Endothelial cell (in vitro differentiated cells): Measurements from ENCODE around the gene NCBP2. TPM values are rescaled to one million over a fixed set of nuclear protein-coding genes. Genes with fewer than 3 reads are reported as not detected.

Experiments used
- DNase-seq: peaks from one replicate; pipeline ENCODE4 v3.0.0; 2021; ENCODE audit warnings: low spot score
- H3K27ac Mint-ChIP-seq: one replicate; pipeline ENCODE4 v1.8.0; 2021; ENCODE audit warnings: mixed read lengths, inconsistent platforms; ENCODE audit not compliant: unreplicated experiment
- H3K27me3 Mint-ChIP-seq: one replicate; pipeline ENCODE4 v1.8.0; 2021; ENCODE audit warnings: mild to moderate bottlenecking, moderate library complexity, mixed read lengths, inconsistent platforms; ENCODE audit not compliant: unreplicated experiment
- H3K36me3 Mint-ChIP-seq: one replicate; pipeline ENCODE4 v1.8.0; 2021; ENCODE audit warnings: mild to moderate bottlenecking, low read depth, mixed read lengths, inconsistent platforms; ENCODE audit not compliant: unreplicated experiment
- H3K4me1 Mint-ChIP-seq: one replicate; pipeline ENCODE4 v1.8.0; 2021; ENCODE audit warnings: mild to moderate bottlenecking, mixed read lengths, inconsistent platforms; ENCODE audit not compliant: unreplicated experiment
- H3K4me3 Mint-ChIP-seq: one replicate; pipeline ENCODE4 v1.8.0; 2021; ENCODE audit warnings: mild to moderate bottlenecking, mixed read lengths, inconsistent platforms; ENCODE audit not compliant: unreplicated experiment
- H3K9me3 Mint-ChIP-seq: one replicate; pipeline ENCODE4 v1.8.0; 2021; ENCODE audit warnings: mixed read lengths, inconsistent platforms; ENCODE audit not compliant: unreplicated experiment
- total RNA-seq: library from RNA; stranded (reverse); fragmentation: NEBNext Ultra II Directional; extraction: Animal tissue kit (Norgen Biotek cat#: 25700); gene quantifications from one replicate; pipeline ENCODE4 v1.2.1, GENCODE V29; 2021; ENCODE audit not compliant: unreplicated experiment
- TF ChIP-seq, protein P1 (sequence below): fragments of 200-600 bp; sonication (generic); IDR thresholded peaks from one replicate; pipeline ENCODE4 v1.5.0; 2021; ENCODE audit warnings: antibody characterized with exemption; ENCODE audit not compliant: unreplicated experiment

Gene NCBP2
- total RNA-seq, 1 donor from 2014 or later: 61.0 TPM

GRCh38 chr3:196969134-196969659 is 26.9 kb upstream of the NCBP2 start:
- H3K4me3 Mint-ChIP-seq: no peak overlapping the region
- DNase-seq: peak; percentile 39
- H3K4me1 Mint-ChIP-seq: peaks cover 3% of the 10 kb centered on the region
- H3K27me3 Mint-ChIP-seq: peaks cover 26% of the 10 kb centered on the region
- H3K9me3 Mint-ChIP-seq: no peaks in the 10 kb centered on the region
- H3K27ac Mint-ChIP-seq: no peak overlapping the region
- peaks cover 23% of the 10 kb centered on the region for H3K36me3 Mint-ChIP-seq
- TF ChIP-seq, protein P1, sequence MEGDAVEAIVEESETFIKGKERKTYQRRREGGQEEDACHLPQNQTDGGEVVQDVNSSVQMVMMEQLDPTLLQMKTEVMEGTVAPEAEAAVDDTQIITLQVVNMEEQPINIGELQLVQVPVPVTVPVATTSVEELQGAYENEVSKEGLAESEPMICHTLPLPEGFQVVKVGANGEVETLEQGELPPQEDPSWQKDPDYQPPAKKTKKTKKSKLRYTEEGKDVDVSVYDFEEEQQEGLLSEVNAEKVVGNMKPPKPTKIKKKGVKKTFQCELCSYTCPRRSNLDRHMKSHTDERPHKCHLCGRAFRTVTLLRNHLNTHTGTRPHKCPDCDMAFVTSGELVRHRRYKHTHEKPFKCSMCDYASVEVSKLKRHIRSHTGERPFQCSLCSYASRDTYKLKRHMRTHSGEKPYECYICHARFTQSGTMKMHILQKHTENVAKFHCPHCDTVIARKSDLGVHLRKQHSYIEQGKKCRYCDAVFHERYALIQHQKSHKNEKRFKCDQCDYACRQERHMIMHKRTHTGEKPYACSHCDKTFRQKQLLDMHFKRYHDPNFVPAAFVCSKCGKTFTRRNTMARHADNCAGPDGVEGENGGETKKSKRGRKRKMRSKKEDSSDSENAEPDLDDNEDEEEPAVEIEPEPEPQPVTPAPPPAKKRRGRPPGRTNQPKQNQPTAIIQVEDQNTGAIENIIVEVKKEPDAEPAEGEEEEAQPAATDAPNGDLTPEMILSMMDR: no peak

GRCh38 chr3:196968233-196969133 is 26.2 kb upstream of the NCBP2 start, which contains the start of gene PIGZ:
Gene PIGZ, minus strand, starts transcription at chr3:196968833. Its CDS starts 16,802 bp downstream, at chr3:196952031.
- peak within 1 kb of the TSS; percentile 80 for H3K4me3 Mint-ChIP-seq
- no peak within 1 kb of the TSS for H3K27ac Mint-ChIP-seq
- TF ChIP-seq, protein P1: no peak
- DNase-seq: peak; percentile 47
- peaks cover 23% of the 10 kb centered on the region for H3K36me3 Mint-ChIP-seq
- no peaks in the 10 kb centered on the region for H3K9me3 Mint-ChIP-seq
- H3K27me3 Mint-ChIP-seq: peaks cover 26% of the 10 kb centered on the region
- peaks cover 3% of the 10 kb centered on the region for H3K4me1 Mint-ChIP-seq

GRCh38 chr3:196967412-196968232 is 25.3 kb upstream of the NCBP2 start:
- Mint-ChIP-seq H3K27me3 (peaks cover 26% of the 10 kb centered on the region), H3K27ac (no peak overlapping the region), H3K36me3 (peaks cover 23% of the 10 kb centered on the region), H3K4me1 (peaks cover 7% of the 10 kb centered on the region), H3K9me3 (no peaks in the 10 kb centered on the region), H3K4me3 (peak overlapping the region; percentile 80)
- no peak for DNase-seq
- TF ChIP-seq, protein P1: no peak

GRCh38 chr3:196966526-196967401 is 24.4 kb upstream of the NCBP2 start:
- TF ChIP-seq, protein P1: no peak
- Mint-ChIP-seq H3K4me1 (peaks cover 10% of the 10 kb centered on the region), H3K4me3 (no peak overlapping the region), H3K27me3 (peaks cover 26% of the 10 kb centered on the region), H3K9me3 (no peaks in the 10 kb centered on the region), H3K36me3 (peaks cover 23% of the 10 kb centered on the region), H3K27ac (no peak overlapping the region)
- DNase-seq: no peak
